DND-41 (cell line): ENCODE data around the gene SCGB1D1.

Source experiments
- ATAC-seq: fragments of 200-7000 bp; cut with Tn5 transposase; 3 replicates; pipeline ENCODE4 v1.9.1; 2021; ENCODE audit warnings: low read depth; ENCODE audit not compliant: insufficient read depth
- DNase-seq: peaks from one replicate; pipeline ENCODE4 v3.0.0-alpha.2; 2020
- H2AFZ ChIP-seq: 2 replicates; pipeline ENCODE4 v1.6.0; 2012; ENCODE audit warnings: low read depth, low read length
- H3K27ac ChIP-seq: 2 replicates; pipeline ENCODE4 v1.5.1; 2012; ENCODE audit warnings: low read length, inconsistent platforms
- H3K27me3 ChIP-seq: fragments of 200-600 bp; sonication (generic); 2 replicates; pipeline ENCODE4 v1.6.0; 2012; ENCODE audit warnings: low read length, mild to moderate bottlenecking, inconsistent platforms; ENCODE audit not compliant: insufficient read depth, poor library complexity
- H3K36me3 ChIP-seq: 2 replicates; pipeline ENCODE4 v1.5.1; 2012; ENCODE audit warnings: low read length, inconsistent platforms; ENCODE audit not compliant: insufficient read depth
- H3K4me1 ChIP-seq: 2 replicates; pipeline ENCODE4 v1.5.1; 2012; ENCODE audit warnings: mild to moderate bottlenecking, low read length; ENCODE audit not compliant: insufficient read depth
- H3K4me2 ChIP-seq: 2 replicates; pipeline ENCODE4 v1.6.0; 2012; ENCODE audit warnings: mild to moderate bottlenecking, moderate library complexity, low read length, inconsistent platforms; ENCODE audit not compliant: insufficient read depth
- H3K4me3 ChIP-seq, 2 experiments: fragments of 200-600 bp in 1 of 2; shearing (Covaris generic) in 1 of 2; 2 replicates each; pipeline ENCODE4 v1.5.1; 2012 to 2016; ENCODE audit warnings: inconsistent platforms in 2 of 2, low read length in 2 of 2, mild to moderate bottlenecking in 2 of 2, low read depth in 1 of 2, moderate library complexity in 1 of 2
- H3K79me2 ChIP-seq: 2 replicates; pipeline ENCODE4 v1.6.0; 2012; ENCODE audit warnings: low read length, inconsistent platforms; ENCODE audit not compliant: insufficient read depth
- H3K9ac ChIP-seq: 2 replicates; pipeline ENCODE4 v1.6.0; 2012; ENCODE audit warnings: low read depth, mild to moderate bottlenecking, inconsistent platforms, low read length, moderate library complexity
- H3K9me3 ChIP-seq: 2 replicates; pipeline ENCODE4 v1.5.1; 2012; ENCODE audit warnings: low read length, moderate library complexity, mild to moderate bottlenecking, inconsistent platforms; ENCODE audit not compliant: insufficient read depth, severe bottlenecking
- H4K20me1 ChIP-seq: 2 replicates; pipeline ENCODE4 v1.6.0; 2012; ENCODE audit warnings: low read length; ENCODE audit not compliant: insufficient read depth
- EZH2 ChIP-seq: IDR thresholded peaks from 3 replicates; pipeline ENCODE4 v1.6.1; 2012; ENCODE audit warnings: borderline replicate concordance, low read depth, mild to moderate bottlenecking, moderate library complexity, low read length, inconsistent platforms; ENCODE audit not compliant: severe bottlenecking
- TF ChIP-seq, protein P1 (sequence below): IDR thresholded peaks from 2 replicates; pipeline ENCODE4 v1.5.1; 2012; ENCODE audit warnings: borderline replicate concordance, low read length, moderate library complexity, mild to moderate bottlenecking; ENCODE audit not compliant: poor library complexity, severe bottlenecking; ENCODE audit errors: extremely low read depth

Gene SCGB1D1

GRCh38 chr11:62148271-62148980 lies 41.6 kb upstream of the SCGB1D1 start:
- Histone ChIP-seq H3K4me1 (no peaks in the 10 kb centered on the region), H4K20me1 (peaks cover 44% of the 10 kb centered on the region), H3K27me3 (no peaks in the 10 kb centered on the region), H3K9ac (no peak overlapping the region), H3K27ac (no peak overlapping the region), H2AFZ (no peak overlapping the region), H3K9me3 (no peaks in the 10 kb centered on the region), H3K79me2 (no peaks in the 10 kb centered on the region), H3K4me3 (no peak overlapping the region), H3K36me3 (peaks cover 99% of the 10 kb centered on the region), H3K4me2 (no peak overlapping the region)
- no peak for DNase-seq
- no peak for TF ChIP-seq EZH2
- TF ChIP-seq, protein P1, sequence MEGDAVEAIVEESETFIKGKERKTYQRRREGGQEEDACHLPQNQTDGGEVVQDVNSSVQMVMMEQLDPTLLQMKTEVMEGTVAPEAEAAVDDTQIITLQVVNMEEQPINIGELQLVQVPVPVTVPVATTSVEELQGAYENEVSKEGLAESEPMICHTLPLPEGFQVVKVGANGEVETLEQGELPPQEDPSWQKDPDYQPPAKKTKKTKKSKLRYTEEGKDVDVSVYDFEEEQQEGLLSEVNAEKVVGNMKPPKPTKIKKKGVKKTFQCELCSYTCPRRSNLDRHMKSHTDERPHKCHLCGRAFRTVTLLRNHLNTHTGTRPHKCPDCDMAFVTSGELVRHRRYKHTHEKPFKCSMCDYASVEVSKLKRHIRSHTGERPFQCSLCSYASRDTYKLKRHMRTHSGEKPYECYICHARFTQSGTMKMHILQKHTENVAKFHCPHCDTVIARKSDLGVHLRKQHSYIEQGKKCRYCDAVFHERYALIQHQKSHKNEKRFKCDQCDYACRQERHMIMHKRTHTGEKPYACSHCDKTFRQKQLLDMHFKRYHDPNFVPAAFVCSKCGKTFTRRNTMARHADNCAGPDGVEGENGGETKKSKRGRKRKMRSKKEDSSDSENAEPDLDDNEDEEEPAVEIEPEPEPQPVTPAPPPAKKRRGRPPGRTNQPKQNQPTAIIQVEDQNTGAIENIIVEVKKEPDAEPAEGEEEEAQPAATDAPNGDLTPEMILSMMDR, result no peak
- no peak for ATAC-seq

DNA sequence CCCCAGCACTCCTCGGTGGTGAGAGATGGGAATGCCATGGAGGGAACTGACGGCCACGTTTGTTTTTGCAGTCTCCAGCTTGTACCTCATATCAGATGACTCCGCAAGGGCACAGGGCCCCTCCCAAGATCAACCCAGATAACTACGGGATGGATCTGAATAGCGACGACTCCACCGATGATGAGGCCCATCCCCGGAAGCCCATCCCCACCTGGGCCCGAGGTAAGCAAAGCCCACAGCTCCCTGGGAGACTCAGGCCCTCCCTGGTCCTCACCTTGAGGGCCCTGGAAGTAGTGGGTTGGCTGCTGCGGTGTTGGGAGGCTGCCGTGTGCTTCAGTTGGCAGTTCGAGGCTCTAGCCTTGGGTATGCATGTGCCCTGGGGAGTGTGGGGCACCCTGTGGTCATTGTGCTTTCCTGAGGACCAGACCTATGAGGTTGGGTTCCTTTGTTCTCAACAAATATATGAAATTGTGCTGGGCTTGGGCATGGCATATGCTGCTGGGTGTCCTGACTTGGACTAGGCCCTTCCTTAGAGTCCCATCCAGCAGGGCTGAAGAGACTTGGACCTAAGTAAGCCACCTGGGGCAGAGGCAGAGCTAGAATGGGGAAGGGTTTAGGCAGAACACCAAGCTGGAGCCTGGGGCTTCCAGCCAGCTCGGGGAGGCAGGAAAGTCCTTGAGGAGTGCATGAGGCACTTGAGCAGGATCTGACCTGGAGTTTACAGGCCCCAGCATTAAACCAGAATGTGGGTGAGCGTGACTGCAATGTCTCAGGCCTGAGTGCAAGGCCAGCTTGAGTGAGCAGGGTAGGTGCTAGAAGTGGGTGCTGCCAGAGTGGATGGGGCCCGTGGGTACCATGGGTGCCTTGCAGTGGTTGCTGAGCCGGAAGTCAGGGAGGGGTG lies 39.8 kb upstream of the SCGB1D1 start:
- Histone ChIP-seq H3K4me1 (no peaks in the 10 kb centered on the region), H3K4me3 (no peak overlapping the region), H3K9ac (no peak overlapping the region), H3K9me3 (no peaks in the 10 kb centered on the region), H3K4me2 (no peak overlapping the region), H2AFZ (no peak overlapping the region), H4K20me1 (peaks cover 35% of the 10 kb centered on the region), H3K27ac (no peak overlapping the region), H3K27me3 (no peaks in the 10 kb centered on the region), H3K36me3 (peaks cover 81% of the 10 kb centered on the region), H3K79me2 (no peaks in the 10 kb centered on the region)
- TF ChIP-seq, protein P1, result no peak
- TF ChIP-seq EZH2, result no peak
- ATAC-seq (no peak), DNase-seq (no peak)

DNA sequence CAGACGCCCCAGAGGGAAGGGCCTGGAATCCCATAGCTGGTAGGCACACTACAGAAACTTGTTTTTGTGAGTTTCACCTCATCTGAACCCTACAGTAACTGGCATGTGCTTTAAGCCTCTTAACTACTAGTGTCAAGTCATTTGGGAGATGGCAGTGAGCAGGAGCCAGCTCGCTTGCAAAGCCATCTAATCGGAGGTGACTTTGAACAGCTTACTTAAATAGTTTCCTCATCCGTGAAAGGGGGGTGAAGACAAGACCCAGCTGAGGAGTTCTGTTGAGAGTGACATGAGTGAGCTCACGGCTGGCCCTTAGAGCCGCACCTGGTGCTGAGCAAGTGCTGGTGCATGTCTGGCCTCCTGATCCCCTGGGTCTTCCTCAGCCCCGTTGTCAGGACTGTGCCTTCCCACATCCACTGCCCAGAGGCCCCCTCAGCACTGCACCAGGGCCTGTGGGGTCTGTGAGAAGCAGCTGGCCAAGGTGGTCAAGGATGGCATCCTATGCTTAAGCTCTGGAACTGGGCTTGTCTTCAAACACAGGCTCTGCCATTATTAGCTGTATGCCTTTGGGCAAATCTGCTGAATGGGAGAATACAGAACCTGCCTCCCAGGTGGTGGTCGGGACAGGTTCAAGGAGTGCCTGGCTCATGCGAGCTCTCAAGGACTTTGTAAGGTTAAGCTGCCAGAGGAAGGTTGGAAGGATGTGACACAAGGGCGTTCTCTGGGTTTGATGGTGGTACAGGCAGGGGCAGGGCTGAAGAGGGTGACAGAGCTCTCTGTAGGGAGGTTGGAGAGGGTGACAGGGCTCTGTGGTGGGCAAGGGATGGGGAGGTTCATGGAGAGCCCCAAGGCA lies 38.9 kb upstream of the SCGB1D1 start:
- no peak overlapping the region for H3K4me3 ChIP-seq
- peaks cover 73% of the 10 kb centered on the region for H3K36me3 ChIP-seq
- H3K27ac ChIP-seq, result no peak overlapping the region

More for the DNA sequence above, 38.9 kb upstream of the SCGB1D1 start:
- Histone ChIP-seq H3K9ac (no peak overlapping the region), H4K20me1 (peaks cover 34% of the 10 kb centered on the region), H2AFZ (no peak overlapping the region), H3K4me1 (no peaks in the 10 kb centered on the region), H3K4me2 (no peak overlapping the region), H3K79me2 (no peaks in the 10 kb centered on the region), H3K9me3 (no peaks in the 10 kb centered on the region), H3K27me3 (no peaks in the 10 kb centered on the region)
- ATAC-seq, result no peak
- DNase-seq, result no peak
- TF ChIP-seq, protein P1, result no peak
- TF ChIP-seq EZH2, result no peak
